Esophagus mucosa (tissue), 1 donor: ENCODE results near the gene PIF1. TPM values are rescaled to one million over a fixed set of nuclear protein-coding genes. Genes with fewer than 3 reads are reported as not detected.
"Not testable (repeated sequence)": the region's sequence is repeated elsewhere in the genome, so short reads cannot be mapped to it uniquely, and the experiment has no call there.

Experiments
- ATAC-seq: fragments of 200-7000 bp; cut with Tn5 transposase; one replicate; pipeline ENCODE4 v1.9.1; 2020
- total RNA-seq: library from RNA; stranded (reverse); gene quantifications from one replicate; pipeline ENCODE4 v1.2.4, GENCODE V29; 2023
- donor health status: DM: yes; HTN: yes; CAD: no.

The PIF1 gene
- total RNA-seq, 1 donor from 2014 or later = 6.3 TPM

GRCh38 chr15:64847016-64847415 lies 21.6 kb upstream of the PIF1 start:
- ATAC-seq = no peak

DNA sequence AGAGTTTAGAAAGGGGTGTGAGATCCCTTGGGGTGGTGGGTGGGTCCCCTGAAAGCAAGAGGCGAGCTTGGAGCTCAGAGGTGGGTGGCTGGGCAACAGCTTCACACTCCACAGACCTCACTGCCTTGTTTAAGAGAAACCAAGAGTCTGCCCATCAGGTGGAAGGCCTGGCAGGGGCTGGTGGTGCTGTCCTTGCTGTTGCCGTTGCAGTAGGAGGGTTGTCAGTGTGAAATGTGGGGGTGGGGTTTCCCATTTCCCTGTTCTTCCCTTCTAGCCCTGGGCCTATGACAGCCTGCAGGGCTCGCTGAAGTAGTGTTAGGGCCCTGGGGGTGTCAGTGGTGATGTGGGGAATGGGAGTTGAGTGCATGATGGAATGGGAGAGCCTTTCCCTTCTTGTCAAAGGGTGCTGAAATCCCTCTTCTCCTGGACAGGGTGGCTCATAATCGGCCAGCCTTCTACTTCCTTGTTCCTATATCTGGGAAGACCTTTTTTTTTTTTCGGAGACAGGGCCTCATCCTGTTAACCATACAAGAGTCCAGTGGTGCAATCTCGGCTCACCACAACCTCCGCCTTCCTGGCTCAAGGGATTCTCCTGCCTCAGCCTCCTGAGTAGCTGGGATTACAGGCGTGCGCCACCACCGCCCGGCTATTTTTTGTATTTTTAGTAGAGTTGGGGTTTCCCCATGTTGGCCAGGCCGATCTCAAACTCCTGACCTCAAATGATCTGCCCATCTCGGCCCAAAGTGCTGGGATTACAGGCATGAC lies 20.6 kb upstream of the PIF1 start:
- ATAC-seq = no peak

- ATAC-seq = no peak
Observed at GRCh38 chr15:64845183-64845611, 19.8 kb upstream of the PIF1 start.

- ATAC-seq = no peak
Observed at GRCh38 chr15:64844576-64845145, 19.2 kb upstream of the PIF1 start.

- no peak for ATAC-seq
Observed at GRCh38 chr15:64843991-64844390, 18.5 kb upstream of the PIF1 start.

DNA sequence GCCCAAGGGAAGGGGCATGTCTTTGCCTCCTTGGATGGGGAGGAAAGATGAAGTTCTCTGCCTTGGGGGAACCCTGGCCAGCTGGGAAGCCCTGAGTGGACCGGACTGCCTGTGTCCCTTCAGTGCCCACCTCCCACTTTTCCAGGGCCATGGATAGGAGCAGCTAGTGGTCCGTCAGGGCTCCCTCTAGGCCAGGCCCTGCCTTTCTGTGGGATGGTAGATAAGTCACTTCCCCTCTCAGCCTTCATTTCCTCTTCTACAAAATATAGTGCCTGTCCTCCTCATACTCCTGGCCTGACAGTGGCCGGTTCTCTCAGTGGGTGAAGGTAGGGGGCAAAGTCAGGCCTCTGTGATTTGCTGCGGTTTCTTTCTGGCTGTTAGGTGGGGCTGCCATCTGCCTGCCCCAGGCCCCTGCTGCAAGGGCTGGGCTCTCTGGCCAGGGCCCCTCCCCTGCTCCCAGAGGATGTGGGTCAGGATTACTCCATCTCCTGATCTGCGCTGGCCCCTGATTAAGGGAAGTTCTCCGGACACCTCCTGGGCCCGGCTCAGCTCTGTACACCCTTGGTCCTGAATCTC lies 17.6 kb upstream of the PIF1 start:
- ATAC-seq = no peak

GRCh38 chr15:64842096-64842939 lies 16.9 kb upstream of the PIF1 start:
- ATAC-seq = no peak

DNA sequence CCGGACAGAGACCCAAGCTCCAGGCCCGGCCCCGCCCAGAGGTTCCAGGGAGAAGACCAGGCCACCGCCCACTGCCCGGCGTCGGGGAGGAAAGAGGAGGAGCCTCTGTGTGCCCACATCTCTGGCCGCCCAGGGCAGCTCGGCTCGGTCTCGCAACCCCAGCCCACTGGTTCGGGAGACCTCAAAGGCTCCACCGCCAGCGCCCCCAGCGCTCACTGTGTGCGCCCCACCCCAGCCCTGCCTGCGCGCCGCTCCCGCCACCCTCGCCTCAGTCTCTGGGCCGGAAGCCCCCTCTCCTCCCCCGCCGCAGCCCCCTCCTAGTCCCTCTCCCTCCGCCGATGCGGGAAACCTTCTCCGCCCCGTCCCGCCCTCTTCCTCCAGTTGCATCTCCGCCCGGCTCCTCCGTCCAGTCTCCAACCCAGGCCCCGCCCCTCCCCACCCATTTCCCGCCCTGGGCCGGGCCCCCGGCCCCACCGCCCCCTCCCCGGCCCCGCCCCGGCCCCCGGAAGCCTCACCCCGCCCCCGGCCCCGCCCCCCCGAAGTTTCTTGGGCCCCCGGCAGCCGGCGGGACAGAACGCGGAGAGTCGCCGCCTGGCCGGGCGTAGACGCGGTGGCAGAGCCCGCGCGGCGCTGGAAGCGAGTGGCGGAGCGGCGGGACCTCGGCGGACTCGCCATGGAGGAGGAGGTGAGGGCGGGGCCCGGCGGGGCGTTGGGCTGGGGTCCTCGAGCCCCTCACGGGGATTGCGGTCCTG lies 16.1 kb upstream of the PIF1 start, which contains the start of gene PLEKHO2:
PLEKHO2 (plus strand) TSS at position 572 of the 752 bp plus-strand sequence; CDS start at position 674, 102 bp downstream.
- ATAC-seq = peak; percentile 86

- ATAC-seq = no peak
Observed at GRCh38 chr15:64841060-64841343, 15.6 kb upstream of the PIF1 start.

DNA sequence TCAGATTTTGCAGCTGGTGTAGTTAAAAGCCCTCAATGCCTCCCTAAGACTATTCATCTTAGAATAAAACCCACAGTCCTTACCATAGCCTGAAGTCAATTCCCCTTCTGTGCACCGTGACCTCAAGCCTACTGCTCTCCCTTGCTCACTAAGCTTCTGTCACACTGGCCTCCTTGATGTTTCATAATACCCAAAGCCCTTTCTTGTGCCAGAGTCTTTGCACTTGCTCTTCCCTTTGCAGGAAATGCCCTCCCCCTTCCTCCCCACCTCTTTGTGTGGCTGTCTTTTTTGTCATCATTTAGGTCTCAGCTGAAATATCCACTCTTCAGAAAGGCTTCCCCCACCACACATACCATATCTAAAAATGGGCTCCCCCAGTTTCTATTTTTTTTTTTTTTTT lies 12.1 kb upstream of the PIF1 start:
- ATAC-seq = no peak

DNA sequence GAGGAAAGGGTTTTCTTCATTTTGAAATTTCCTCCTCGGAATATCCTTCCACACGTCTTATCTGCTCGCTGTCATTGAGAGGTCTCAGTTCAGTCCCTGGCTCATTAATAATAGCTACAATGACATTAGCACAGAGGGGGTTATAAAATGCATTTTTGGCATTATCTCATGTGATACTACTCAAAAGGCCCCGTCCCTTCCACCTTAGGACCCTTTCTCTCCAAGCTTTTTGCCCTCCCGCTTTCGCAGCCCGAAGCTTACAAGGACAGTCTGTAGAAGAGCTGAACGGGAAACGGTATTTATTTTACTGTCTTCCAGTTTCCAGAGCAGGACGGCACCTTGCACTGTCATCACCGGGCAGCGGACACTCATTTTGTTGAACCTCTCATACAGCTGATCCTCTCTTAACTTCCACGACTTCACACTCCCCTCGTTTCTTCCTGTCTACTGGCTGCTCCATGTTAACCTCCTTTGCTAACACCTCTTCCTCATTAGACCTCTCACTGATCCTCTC lies 10.6 kb upstream of the PIF1 start:
- ATAC-seq = no peak

GRCh38 chr15:64833690-64834089 lies 8.2 kb upstream of the PIF1 start:
- no peak for ATAC-seq

- no peak for ATAC-seq
Observed at GRCh38 chr15:64828985-64829384, 3.5 kb upstream of the PIF1 start.

DNA sequence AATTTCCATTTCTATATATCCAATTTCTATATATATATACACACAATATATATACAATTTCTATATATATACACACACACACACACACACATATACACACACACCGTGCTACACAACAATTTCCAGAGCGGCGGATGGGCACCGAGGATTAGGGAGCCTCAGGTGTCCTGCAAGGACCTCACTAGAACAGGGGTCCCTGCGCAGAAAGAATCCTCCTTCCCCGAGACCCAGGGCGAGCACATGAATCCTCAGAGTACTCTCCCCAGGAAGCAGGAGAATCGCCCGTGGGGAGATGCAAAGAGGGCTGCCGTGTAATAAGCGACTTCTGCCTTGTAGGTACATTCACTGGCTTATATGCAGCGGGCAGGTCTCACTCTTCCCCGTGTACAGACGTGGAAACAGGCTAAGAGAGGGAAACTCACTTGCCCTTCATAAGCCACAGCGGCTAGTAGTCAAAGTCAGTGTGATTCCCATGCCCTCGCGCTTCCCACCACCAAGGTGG lies 467 bp downstream of the PIF1 start:
- ATAC-seq = peak; percentile 18

DNA sequence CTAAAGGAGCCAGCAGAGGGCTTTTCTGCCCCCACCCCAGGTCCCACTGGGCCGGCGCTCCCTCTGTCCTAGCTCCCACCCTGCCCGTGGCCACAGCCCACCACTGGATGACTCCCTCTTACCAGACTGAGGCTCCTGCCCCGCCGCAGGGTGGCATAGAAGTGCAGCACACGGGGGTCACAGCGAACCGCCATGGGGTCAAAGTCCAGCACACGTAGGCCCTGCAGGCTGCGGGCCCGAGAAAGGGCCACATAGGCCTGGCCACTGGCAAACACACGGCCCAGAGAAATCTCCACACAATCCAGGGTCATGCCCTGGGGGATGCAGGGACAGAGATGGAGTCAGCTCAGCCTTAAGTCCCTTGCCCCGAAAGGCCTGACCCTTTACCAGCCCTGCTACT lies 9.0 kb downstream of the PIF1 start:
- no peak for ATAC-seq

DNA sequence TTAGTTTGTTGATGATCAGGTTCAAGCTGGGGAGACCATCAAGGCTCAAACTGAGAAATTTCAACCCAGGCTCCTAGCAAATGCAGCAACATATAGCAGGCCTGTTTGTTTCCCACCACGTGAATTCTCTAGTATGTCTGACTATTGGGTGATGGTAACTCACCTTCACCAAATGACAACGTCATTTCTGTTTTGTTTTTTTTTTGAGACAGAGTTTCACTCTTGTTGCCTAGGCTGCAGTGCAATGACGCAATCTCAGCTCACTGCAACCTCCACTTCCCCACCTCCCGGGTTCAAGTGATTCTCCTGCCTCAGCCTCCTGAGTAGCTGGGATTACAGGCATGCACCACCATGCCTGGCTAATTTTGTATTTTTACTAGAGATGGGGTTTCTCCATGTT lies 10.5 kb downstream of the PIF1 start:
- ATAC-seq = not testable (repeated sequence)

DNA sequence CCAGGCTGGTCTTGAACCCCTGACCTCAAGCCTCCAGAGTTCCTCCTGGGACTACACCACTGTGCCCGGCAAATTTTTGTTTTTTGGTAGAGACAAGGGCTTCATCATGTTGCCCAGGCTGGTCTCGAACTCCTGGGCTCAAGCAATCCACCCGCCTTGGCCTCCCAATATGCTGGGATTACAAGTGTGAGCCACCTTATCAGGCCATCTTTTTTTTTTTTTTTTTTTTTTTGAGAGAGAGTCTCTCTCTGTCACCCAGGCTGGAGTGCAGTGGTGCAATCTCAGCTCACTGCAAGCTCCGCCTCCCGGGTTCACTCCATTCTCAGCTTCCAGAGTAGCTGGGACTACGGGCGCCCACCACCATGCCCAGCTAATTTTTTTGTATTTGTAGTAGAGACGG lies 11.2 kb downstream of the PIF1 start:
- not testable (repeated sequence) for ATAC-seq

GRCh38 chr15:64813075-64813474 lies 12.4 kb downstream of the PIF1 start:
- no peak for ATAC-seq

- no peak for ATAC-seq
Observed at GRCh38 chr15:64810497-64811326, 14.7 kb downstream of the PIF1 start.

GRCh38 chr15:64809649-64810496 lies 15.6 kb downstream of the PIF1 start:
- ATAC-seq = peak; percentile 66
